Chondrocyte (in vitro differentiated cells): ENCODE measurements around the gene RCAN2. TPM values are rescaled to one million over a fixed set of nuclear protein-coding genes. Genes with fewer than 3 reads are reported as not detected.

ENCODE experiments used
- DNase-seq: peaks from one replicate; pipeline ENCODE4 v3.0.0; 2021; ENCODE audit warnings: mixed read lengths, low spot score
- H3K27ac Mint-ChIP-seq: one replicate; pipeline ENCODE4 v1.8.0; 2021; ENCODE audit warnings: mild to moderate bottlenecking, moderate library complexity, mixed read lengths; ENCODE audit not compliant: unreplicated experiment
- H3K27me3 Mint-ChIP-seq: 2 replicates; pipeline ENCODE4 v1.8.0; 2021; ENCODE audit warnings: low read depth, mixed read lengths
- H3K36me3 Mint-ChIP-seq: 2 replicates; pipeline ENCODE4 v1.8.0; 2021; ENCODE audit warnings: low read depth, mixed read lengths
- H3K4me1 Mint-ChIP-seq: 2 replicates; pipeline ENCODE4 v1.8.0; 2021; ENCODE audit warnings: low read depth, mild to moderate bottlenecking, mixed read lengths
- H3K4me3 Mint-ChIP-seq: one replicate; pipeline ENCODE4 v1.8.0; 2021; ENCODE audit warnings: mild to moderate bottlenecking, moderate library complexity, mixed read lengths; ENCODE audit not compliant: unreplicated experiment
- H3K9me3 Mint-ChIP-seq: 2 replicates; pipeline ENCODE4 v1.8.0; 2021; ENCODE audit warnings: low read depth, mixed read lengths
- total RNA-seq: library from RNA; stranded (reverse); gene quantifications from 3 replicates; pipeline ENCODE4 v1.2.1, GENCODE V29; 2021
- TF ChIP-seq, protein P1 (sequence below): fragments of 200-600 bp; sonication (generic); IDR thresholded peaks from 2 replicates; pipeline ENCODE4 v1.5.0; 2021; ENCODE audit warnings: antibody characterized with exemption, mild to moderate bottlenecking, moderate library complexity

The RCAN2 gene
- total RNA-seq, 1 donor from 2014 or later, result 23.8 TPM

- Mint-ChIP-seq H3K4me3 (no peak overlapping the region), H3K9me3 (no peaks in the 10 kb centered on the region), H3K27ac (no peak overlapping the region), H3K4me1 (peaks cover 4% of the 10 kb centered on the region), H3K36me3 (no peaks in the 10 kb centered on the region), H3K27me3 (no peaks in the 10 kb centered on the region)
- TF ChIP-seq, protein P1, sequence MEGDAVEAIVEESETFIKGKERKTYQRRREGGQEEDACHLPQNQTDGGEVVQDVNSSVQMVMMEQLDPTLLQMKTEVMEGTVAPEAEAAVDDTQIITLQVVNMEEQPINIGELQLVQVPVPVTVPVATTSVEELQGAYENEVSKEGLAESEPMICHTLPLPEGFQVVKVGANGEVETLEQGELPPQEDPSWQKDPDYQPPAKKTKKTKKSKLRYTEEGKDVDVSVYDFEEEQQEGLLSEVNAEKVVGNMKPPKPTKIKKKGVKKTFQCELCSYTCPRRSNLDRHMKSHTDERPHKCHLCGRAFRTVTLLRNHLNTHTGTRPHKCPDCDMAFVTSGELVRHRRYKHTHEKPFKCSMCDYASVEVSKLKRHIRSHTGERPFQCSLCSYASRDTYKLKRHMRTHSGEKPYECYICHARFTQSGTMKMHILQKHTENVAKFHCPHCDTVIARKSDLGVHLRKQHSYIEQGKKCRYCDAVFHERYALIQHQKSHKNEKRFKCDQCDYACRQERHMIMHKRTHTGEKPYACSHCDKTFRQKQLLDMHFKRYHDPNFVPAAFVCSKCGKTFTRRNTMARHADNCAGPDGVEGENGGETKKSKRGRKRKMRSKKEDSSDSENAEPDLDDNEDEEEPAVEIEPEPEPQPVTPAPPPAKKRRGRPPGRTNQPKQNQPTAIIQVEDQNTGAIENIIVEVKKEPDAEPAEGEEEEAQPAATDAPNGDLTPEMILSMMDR, result no peak
- no peak for DNase-seq
These were observed 137.7 kb downstream of the RCAN2 start for GRCh38 chr6:46353528-46353927.

DNA sequence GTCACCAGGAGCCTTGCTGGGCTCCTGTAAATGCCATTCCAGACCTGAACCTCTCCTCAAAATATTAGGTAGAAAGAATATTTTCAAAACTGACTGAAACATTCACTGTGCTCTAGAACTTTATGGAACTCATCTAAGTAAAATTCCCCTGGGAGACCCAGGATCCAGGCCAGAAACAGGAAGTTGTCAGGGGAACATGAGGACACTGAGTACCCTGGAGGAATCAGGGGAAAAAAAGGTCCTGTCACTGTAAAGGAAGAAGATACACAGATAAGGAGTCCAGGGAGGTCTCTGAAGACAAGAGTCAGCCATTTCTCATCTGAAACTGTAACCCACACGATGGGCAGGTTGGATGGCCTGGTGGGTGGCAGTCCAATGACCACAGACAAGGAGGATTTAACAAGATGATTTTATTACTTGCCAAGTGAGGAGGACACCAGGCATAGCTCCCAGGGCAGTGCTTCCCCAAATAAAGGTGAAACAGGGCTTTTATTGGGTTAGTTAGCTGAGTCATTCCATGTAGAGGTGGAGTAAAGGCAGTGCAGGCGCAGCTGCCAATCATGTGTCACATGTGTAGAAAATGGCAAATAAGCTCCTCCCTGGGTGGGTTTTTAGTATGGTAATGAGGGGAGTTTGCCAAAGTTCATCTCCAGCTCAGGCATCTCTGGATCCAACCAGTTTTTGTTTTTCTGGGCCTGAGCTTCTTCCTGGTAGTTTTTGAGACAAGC, 138.5 kb downstream of the RCAN2 start:
- Mint-ChIP-seq H3K9me3 (no peaks in the 10 kb centered on the region), H3K27me3 (no peaks in the 10 kb centered on the region), H3K36me3 (no peaks in the 10 kb centered on the region), H3K4me3 (no peak overlapping the region), H3K4me1 (peaks cover 4% of the 10 kb centered on the region), H3K27ac (no peak overlapping the region)
- no peak for DNase-seq
- TF ChIP-seq, protein P1, result no peak

DNA sequence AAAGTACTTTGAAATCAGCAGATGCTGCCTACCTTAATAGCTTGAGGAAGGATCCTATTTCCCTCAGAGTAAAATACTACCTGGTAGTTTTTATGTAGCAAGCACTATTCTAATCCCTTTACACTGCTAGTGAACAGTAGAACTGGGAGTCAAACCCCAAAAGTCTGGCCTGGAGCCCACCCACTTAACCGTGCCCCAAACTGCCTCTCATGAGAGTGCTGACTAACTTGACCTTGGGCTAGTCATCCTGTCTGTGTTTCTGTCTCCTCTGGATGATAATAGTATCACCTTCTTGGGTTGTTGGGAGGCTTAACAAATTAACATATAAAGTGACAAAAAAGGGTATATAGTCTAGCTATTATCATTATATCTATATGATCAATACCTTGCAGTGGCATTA, 140.5 kb downstream of the RCAN2 start:
- no peak for DNase-seq
- no peaks in the 10 kb centered on the region for H3K27me3 Mint-ChIP-seq
- H3K4me1 Mint-ChIP-seq, result peaks cover 4% of the 10 kb centered on the region
- TF ChIP-seq, protein P1, result no peak
- H3K9me3 Mint-ChIP-seq, result peaks cover 4% of the 10 kb centered on the region
- H3K36me3 Mint-ChIP-seq, result no peaks in the 10 kb centered on the region
- H3K27ac Mint-ChIP-seq, result no peak overlapping the region
- H3K4me3 Mint-ChIP-seq, result no peak overlapping the region

DNA sequence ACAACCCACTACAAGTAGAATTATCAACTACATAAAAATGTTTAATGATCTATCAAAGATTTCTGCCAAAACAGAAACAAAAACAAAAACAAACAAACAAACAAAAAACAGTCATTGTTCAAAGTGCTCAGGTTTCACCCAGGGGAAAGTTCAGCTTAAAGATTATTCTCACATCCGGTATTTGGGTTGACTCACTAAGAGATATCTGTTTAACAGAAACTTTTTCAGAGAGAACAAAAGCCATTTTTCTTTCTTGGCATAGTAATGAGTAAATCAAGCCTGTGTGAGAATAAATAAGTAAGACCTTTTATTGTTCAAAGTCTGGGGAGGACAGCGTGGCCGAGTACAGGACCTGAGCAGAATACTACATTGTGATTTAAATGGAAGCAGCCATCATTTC, 143.6 kb downstream of the RCAN2 start:
- no peak overlapping the region for H3K4me3 Mint-ChIP-seq

GRCh38 chr6:46340246-46340645, 151.0 kb downstream of the RCAN2 start:
- TF ChIP-seq, protein P1, result no peak
- H3K27me3 Mint-ChIP-seq, result peaks cover 1% of the 10 kb centered on the region
- peaks cover 3% of the 10 kb centered on the region for H3K36me3 Mint-ChIP-seq
- H3K4me1 Mint-ChIP-seq, result no peaks in the 10 kb centered on the region
- H3K27ac Mint-ChIP-seq, result no peak overlapping the region
- peaks cover 3% of the 10 kb centered on the region for H3K9me3 Mint-ChIP-seq
- H3K4me3 Mint-ChIP-seq, result no peak overlapping the region
- DNase-seq, result no peak

More for the DNA sequence above, 143.6 kb downstream of the RCAN2 start:
- no peaks in the 10 kb centered on the region for H3K36me3 Mint-ChIP-seq
- no peak overlapping the region for H3K27ac Mint-ChIP-seq
- TF ChIP-seq, protein P1, result no peak
- DNase-seq, result no peak
- peaks cover 7% of the 10 kb centered on the region for H3K9me3 Mint-ChIP-seq
- peaks cover 3% of the 10 kb centered on the region for H3K4me1 Mint-ChIP-seq
- no peaks in the 10 kb centered on the region for H3K27me3 Mint-ChIP-seq
